Thyroid gland (tissue), 4 donors: ENCODE results near the gene ZNF692.

Experiments
- CTCF ChIP-seq, 6 experiments: fragments of 200-600 bp in 3 of 6; fragments of 450-650 bp in 3 of 6; sonication (generic) in 3 of 6; IDR thresholded peaks; one replicate each; pipeline ENCODE4 v1.5.1; 2016 to 2019; ENCODE audit warnings: antibody characterized with exemption in 6 of 6, mild to moderate bottlenecking in 2 of 6, inconsistent platforms in 1 of 6, moderate library complexity in 1 of 6
- POLR2A ChIP-seq, 2 donors: fragments of 450-650 bp; IDR thresholded peaks; one replicate each; pipeline ENCODE4 v1.6.1; 2017; ENCODE audit warnings: antibody characterized with exemption in 2 of 2, mild to moderate bottlenecking in 2 of 2, moderate library complexity in 1 of 2

- TF ChIP-seq POLR2A (IDR thresholded peaks at IDR 0.05) (no peak), CTCF (IDR thresholded peaks at IDR 0.05) (no peak)
These were observed 2.7 kb upstream of the ZNF692 start for GRCh38 chr1:248861616-248862015.
